COR-L47 (cell line): ENCODE measurements around the gene DENND4A.
"Not testable (repeated sequence)": the region's sequence is repeated elsewhere in the genome, so short reads cannot be mapped to it uniquely, and the experiment has no call there.

Experiments
- DNase-seq: peaks from one replicate; lab custom pipeline; 2025; lab: John Stamatoyannopoulos, UW

The DENND4A gene

GRCh38 chr15:65789105-65789504 is 3.0 kb downstream of the DENND4A start:
- no peak for DNase-seq

GRCh38 chr15:65787260-65787659 is 4.8 kb downstream of the DENND4A start:
- no peak for DNase-seq

DNA sequence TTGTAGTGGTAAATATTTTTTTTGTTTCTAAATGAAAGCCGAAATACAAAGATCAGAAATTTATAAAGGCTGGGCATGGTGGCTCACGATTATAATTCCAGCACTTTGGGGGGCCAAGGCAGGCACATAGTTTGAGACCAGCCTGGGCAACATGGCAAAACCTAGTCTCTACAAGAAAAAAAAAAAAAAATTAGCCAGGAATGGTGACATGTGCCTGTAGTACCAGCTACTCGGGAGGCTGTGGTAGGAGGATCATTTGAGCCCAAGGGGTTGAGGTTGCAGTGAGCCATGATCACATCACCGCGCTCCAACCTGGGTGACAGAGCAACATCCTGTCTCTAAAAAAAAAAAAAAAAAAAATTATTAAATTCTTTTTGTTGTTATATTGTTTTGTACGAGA is 6.9 kb downstream of the DENND4A start:
- DNase-seq: no peak

DNA sequence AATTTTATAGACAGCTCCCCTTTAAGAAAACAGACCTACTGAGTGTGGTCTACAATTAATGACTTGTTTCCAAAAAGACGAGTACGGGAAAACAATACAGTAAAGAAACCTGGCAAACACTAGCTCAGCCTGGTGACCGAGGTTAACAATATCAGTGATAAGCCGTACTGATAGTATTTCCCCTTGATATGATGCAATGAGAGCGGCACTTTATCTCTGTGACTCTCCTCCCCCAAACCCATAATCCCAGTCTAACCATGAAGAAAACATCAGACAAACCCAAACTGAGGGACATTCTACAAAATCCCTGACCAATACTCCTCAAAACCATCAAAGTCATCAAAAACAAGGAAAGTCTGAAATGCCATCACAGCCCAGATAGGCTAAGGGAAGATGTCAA is 8.2 kb downstream of the DENND4A start:
- no peak for DNase-seq

- DNase-seq: no peak
These were observed 10.0 kb downstream of the DENND4A start for GRCh38 chr15:65782096-65782495.

DNA sequence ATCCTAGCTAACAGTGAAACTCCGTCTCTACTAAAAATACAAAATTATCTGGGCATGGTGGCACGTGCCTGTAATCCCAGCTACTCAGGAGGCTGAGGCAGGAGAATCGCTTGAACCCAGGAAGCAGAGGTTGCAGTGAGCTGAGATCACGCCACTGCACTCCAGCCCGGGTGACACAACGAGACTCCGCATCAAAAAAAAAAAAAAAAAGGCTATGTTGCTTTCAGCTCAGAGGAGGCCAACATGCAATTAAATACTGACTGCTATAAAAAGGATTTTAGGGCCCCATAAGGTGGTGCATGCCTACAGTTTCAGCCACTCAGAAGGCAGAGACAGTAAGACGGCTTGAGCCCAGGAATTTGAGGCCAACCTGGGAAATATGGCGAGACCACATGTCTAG is 13.4 kb downstream of the DENND4A start:
- not testable (repeated sequence) for DNase-seq

DNA sequence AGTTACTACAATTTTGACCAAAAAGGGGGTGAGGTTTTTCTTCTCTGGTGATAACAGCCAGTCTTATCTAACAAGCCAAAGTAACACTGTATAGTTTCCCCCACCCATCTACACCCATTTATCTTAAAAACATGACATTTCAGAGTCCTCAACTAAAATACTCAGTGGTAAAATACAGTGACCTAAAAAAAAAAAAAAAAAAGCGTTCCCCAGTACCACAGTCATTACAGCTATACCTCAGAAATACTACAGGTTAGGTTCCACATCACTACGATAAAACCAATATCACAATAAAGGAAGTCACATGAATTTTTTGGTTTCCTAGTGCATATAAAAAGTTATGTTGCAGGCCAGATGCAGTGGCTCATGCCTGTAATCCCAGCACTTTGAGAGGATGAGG is 13.8 kb downstream of the DENND4A start:
- DNase-seq: no peak

DNA sequence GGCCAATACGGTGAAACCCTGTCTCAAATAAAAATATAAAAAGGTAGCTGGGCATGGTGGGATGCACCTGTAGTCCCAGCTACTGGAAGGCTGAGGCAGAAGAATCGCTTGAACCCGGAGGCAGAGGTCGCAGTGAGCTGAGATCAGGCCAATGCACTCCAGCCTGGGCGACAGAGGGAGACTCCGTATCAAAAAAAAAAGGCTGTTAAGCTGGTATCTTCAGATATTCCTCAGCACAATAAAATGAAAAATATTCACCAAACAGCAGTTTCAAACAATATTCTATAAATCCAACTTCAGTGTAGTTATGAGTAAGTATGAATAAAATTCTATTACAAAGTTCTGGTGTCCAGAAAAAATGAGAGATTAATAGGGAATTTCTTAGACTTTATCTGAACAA is 14.2 kb downstream of the DENND4A start:
- DNase-seq: no peak

- DNase-seq: no peak
These were observed 15.0 kb downstream of the DENND4A start for GRCh38 chr15:65777053-65777452.

GRCh38 chr15:65773386-65774111 is 18.5 kb downstream of the DENND4A start:
- no peak for DNase-seq

GRCh38 chr15:65772930-65773329 is 19.2 kb downstream of the DENND4A start:
- no peak for DNase-seq

GRCh38 chr15:65771870-65772269 is 20.2 kb downstream of the DENND4A start:
- no peak for DNase-seq

DNA sequence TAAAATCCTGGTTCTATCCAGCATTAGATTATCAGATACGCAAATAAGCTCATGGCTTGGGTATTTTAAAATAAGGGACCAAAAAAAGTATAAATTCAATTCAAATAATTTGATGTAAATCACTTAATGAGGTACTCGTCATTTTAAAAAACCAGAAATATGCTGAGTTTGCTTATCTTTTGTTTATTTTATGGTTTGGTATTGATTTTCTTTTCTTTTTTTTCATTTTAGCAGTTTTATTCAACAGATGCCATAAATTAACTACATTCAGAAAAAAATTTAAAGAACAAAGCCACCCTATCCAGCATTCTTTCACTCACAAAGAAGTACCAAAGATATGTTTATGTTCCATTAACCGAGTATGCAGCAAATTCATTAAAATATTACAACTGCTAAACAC is 22.6 kb downstream of the DENND4A start:
- DNase-seq: no peak

GRCh38 chr15:65767895-65768294 is 24.2 kb downstream of the DENND4A start:
- no peak for DNase-seq

DNA sequence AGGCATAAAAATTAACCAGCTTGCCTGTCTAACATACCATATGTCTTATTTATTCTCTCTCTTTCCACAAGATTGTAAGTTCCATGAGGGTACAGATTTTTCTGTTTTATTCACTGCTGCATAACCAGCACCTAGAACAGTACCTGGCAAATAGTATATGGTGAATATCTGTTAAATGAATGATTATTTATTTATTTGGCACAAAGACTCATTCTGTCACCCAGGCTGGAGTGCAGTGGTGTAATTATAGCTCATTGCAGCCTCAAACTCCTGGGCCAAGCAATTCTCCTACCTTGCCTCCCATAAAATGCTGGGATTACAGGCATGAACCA is 24.9 kb downstream of the DENND4A start:
- DNase-seq: no peak

GRCh38 chr15:65766422-65767263 is 25.4 kb downstream of the DENND4A start:
- no peak for DNase-seq

DNA sequence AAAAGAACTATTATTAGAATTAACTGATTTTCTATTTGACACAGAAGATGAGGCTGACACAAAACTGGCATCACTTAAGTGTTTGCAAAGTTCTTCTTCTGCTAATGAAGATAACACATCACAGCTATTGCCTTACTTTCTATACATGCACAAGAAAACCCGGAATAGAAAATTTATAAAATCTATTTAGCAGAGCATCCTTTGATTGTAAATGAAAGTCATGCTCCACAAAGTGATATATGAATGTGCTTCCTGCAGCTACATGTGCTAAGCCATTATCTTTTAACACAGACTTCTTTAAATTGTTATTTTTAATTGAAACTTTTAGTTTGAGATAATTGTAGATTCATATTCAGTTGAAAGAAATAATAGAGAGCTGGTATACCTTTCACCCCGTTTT is 27.0 kb downstream of the DENND4A start:
- no peak for DNase-seq

DNA sequence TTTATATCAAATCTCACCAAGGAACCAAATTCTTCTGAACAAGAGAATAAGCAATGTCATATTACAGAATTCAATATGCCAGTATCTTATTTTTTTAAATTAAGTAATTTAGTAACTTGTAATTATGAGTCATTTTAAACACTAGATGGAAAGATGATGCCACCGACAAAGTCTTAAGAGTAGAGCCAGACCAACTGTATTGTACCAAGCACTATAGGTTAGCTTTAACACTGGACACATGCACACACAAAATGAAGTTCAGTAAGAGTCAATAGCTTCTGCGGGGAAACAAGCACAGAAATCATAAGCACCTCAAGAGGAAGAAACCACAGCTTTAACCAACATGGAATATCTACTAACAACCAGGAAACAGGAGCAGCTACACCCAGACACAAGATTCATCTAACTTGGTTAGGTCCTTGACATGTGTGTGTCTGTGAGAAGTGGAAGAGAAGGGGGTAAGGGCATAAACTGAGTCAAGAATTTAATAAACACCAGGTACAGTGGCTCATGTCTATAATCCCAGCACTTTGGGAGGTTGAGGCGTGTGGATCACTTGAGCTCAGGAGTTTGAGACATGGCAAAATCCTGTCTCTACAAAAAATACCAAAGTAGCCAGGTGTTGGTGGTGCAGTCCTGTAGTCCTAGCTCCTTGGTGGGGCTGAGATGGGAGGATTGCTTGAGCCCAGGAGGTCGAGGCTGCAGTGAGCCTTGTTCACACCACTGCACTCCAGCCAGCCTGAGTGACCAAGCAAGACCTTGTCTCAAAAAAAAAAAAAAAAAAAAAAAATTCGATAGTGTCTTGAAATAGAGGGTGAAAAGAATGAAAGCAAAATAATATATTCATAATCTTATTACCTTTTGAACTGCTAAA is 28.9 kb downstream of the DENND4A start:
- no peak for DNase-seq

DNA sequence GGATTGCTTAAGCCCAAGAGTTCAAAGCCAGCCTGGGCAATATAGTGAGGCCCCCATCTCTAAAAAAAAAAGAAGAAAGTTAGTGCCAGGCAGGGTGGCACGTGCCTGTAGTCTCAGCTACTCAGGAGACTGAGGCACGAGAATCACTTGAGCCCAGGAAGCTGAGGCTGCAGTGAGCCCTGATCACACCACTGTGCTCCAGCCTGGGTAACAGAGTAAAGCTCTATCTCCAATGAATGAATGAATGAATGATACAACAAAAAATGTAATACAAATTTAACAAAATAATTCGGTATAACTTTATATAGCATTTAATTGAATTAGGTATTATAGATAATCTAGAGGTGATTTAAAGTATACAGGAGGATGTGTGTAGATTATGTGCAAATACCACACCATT is 29.7 kb downstream of the DENND4A start:
- DNase-seq: no peak

DNA sequence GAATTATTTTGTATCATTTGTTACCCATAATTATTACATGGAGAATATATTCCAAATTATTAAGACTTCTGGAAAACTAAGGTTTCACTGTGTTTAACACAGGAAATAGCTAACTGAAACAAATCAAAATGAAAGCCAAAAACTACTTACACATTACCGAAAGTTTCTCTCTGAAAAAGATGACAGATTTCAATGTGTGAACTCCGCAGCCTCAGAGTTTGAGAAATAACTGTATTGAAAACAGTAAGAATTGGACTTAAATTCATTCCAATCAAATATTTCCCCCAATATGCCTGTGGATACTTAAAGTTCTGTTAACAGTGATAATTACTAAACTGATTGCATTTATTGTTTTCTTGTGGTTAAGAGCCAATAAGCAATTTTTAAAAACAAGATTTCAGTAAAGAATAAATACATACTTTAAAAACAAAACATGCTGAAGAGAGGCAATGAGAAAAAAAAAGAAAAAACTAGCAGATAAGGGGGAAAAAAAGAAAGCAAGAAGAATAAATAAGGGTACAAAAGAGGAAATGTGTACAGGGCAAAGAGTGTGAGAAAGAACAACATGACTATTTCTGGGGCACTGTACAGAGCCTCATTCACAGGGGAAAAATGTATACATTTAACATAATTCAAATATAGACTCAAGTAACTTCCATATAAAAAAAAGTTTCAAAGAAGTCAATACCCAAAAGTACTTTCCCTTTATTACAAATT is 30.7 kb downstream of the DENND4A start:
- DNase-seq: no peak

DNA sequence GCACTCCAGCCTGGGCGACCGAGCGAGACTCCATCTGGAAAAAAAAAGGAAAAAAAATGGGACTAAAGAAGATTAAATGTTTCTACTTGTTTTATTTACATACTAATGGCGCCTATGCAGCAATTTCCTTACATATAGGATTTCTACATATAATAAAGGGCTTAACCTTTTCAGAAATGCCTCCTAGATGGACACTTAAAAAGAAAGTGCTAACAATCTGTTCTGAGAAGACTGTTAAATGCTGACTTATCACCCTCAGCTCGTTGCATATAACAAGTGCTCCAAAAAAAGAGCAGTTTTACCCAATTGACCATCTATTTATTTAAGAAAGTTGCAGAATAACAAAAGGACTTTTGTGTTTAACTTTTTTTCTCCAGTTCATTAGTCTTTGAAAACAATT is 32.7 kb downstream of the DENND4A start:
- DNase-seq: no peak

GRCh38 chr15:65758242-65758641 is 33.9 kb downstream of the DENND4A start:
- DNase-seq: no peak
